ENCODE measurements around the gene ACO2.

DNA sequence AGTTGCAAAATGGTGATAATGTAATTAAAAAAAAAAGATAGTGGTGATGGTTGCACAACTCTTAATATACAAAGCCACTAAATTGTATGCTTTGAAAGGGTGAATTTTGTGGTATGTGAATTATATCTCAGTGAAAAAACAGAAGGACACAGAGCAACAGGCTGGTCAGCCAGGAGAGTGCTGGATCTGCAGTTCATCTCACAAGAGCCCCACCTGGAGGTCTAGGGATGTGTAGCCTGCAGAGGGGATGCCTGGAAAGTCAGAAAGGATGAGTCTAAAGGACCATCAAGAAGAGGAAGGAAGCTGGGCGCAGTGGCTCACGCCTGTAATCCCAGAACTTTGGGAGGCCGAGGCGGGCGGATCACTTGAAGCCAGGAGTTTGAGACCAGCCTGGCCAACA, 66.3 kb downstream of the ACO2 start:
- no peak for TF ChIP-seq JUN (IDR thresholded peaks at IDR 0.05; ENCODE audit: low read depth, low read length)
- TF ChIP-seq GTF2F1 (IDR thresholded peaks at IDR 0.05; ENCODE audit: borderline replicate concordance, low read depth, low read length), result no peak
- TF ChIP-seq, protein P1, sequence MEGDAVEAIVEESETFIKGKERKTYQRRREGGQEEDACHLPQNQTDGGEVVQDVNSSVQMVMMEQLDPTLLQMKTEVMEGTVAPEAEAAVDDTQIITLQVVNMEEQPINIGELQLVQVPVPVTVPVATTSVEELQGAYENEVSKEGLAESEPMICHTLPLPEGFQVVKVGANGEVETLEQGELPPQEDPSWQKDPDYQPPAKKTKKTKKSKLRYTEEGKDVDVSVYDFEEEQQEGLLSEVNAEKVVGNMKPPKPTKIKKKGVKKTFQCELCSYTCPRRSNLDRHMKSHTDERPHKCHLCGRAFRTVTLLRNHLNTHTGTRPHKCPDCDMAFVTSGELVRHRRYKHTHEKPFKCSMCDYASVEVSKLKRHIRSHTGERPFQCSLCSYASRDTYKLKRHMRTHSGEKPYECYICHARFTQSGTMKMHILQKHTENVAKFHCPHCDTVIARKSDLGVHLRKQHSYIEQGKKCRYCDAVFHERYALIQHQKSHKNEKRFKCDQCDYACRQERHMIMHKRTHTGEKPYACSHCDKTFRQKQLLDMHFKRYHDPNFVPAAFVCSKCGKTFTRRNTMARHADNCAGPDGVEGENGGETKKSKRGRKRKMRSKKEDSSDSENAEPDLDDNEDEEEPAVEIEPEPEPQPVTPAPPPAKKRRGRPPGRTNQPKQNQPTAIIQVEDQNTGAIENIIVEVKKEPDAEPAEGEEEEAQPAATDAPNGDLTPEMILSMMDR (IDR thresholded peaks at IDR 0.05; ENCODE audit: control extremely low read depth in 1 of 3, insufficient read depth in 1 of 3, low read depth in 1 of 3, low read length in 3 of 3), result peak; percentile 47 to 61 (median 56)
- no peak for TF ChIP-seq EP300 (IDR thresholded peaks at IDR 0.05; ENCODE audit: borderline replicate concordance in 1 of 2, low read depth in 2 of 2, low read length in 2 of 2)
- TF ChIP-seq POLR2A (IDR thresholded peaks at IDR 0.05; ENCODE audit: control extremely low read depth in 1 of 2, low read depth in 2 of 2, low read length in 2 of 2), result no peak
- TF ChIP-seq, protein P2, sequence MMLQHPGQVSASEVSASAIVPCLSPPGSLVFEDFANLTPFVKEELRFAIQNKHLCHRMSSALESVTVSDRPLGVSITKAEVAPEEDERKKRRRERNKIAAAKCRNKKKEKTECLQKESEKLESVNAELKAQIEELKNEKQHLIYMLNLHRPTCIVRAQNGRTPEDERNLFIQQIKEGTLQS (IDR thresholded peaks at IDR 0.05; ENCODE audit: insufficient read depth, low read depth, low read length), result no peak
- TF ChIP-seq EGR1 (IDR thresholded peaks at IDR 0.05; ENCODE audit: borderline replicate concordance, low read depth, low read length), result no peak
- TF ChIP-seq RFX5 (IDR thresholded peaks at IDR 0.05; ENCODE audit: borderline replicate concordance, low read depth, low read length), result no peak

Measured in H1 (cell line).